Caki2 (cell line): ENCODE data around the gene UBA5. TPM values are rescaled to one million over a fixed set of nuclear protein-coding genes. Genes with fewer than 3 reads are reported as not detected.
"Not testable (repeated sequence)": the region's sequence is repeated elsewhere in the genome, so short reads cannot be mapped to it uniquely, and the experiment has no call there.

Experiments
- DNase-seq: peaks from one replicate; pipeline ENCODE4 v3.0.0-alpha.2; 2015; ENCODE audit warnings: low read depth
- in situ Hi-C: cut with HindIII; loops from 2 replicates; pipeline ENCODE4 v1.10.0; 2016; ENCODE audit warnings: low sequenced_read_pairs, low pct_unique_long_range_greater_than_20kb, mixed read lengths
- total RNA-seq: library from RNA; depleted of rRNA; stranded (reverse); fragments of >200 nt; shearing (Covaris generic); gene quantifications from 2 replicates; pipeline ENCODE4 v1.2.3, GENCODE V29; 2014; ENCODE audit warnings: low replicate concordance; rRNA removed

The UBA5 gene
- 10.4 and 34.0 TPM in 2 replicates for total RNA-seq

- in situ Hi-C loops: no loop called here
- DNase-seq: peak; percentile 76
Observed at GRCh38 chr3:132660052-132660810, at the start of gene UBA5. TSS of gene UBA5 (plus strand) at chr3:132660329. CDS start at chr3:132660538, 209 bp downstream.

GRCh38 chr3:132615301-132615700 is 44.8 kb upstream of the UBA5 start:
- DNase-seq, in situ Hi-C loops: not testable (repeated sequence)

GRCh38 chr3:132615881-132616280 is 44.2 kb upstream of the UBA5 start:
- in situ Hi-C loops: no loop called here
- no peak for DNase-seq

- in situ Hi-C loops: no loop called here
- DNase-seq: no peak
Observed at GRCh38 chr3:132616780-132617179, 43.3 kb upstream of the UBA5 start.

- in situ Hi-C loops: no loop called here
- no peak for DNase-seq
Observed at GRCh38 chr3:132622148-132622547, 38.0 kb upstream of the UBA5 start.

- DNase-seq: no peak
- in situ Hi-C loops: no loop called here
Observed at GRCh38 chr3:132622761-132623160, 37.4 kb upstream of the UBA5 start.

GRCh38 chr3:132623646-132624045 is 36.5 kb upstream of the UBA5 start:
- no peak for DNase-seq
- in situ Hi-C loops: no loop called here

GRCh38 chr3:132624790-132625189 is 35.3 kb upstream of the UBA5 start:
- in situ Hi-C loops: no loop called here
- no peak for DNase-seq

GRCh38 chr3:132625613-132626012 is 34.5 kb upstream of the UBA5 start:
- no peak for DNase-seq
- in situ Hi-C loops: no loop called here

GRCh38 chr3:132626955-132627354 is 33.2 kb upstream of the UBA5 start:
- no peak for DNase-seq
- in situ Hi-C loops: no loop called here

GRCh38 chr3:132628157-132628556 is 32.0 kb upstream of the UBA5 start:
- DNase-seq: no peak
- in situ Hi-C loops: no loop called here

GRCh38 chr3:132629928-132630327 is 30.2 kb upstream of the UBA5 start:
- in situ Hi-C loops: no loop called here
- DNase-seq: no peak

- in situ Hi-C loops: no loop called here
- no peak for DNase-seq
Observed at GRCh38 chr3:132630612-132631011, 29.5 kb upstream of the UBA5 start.

- in situ Hi-C loops: no loop called here
- no peak for DNase-seq
Observed at GRCh38 chr3:132635052-132635451, 25.1 kb upstream of the UBA5 start.

GRCh38 chr3:132637590-132637989 is 22.5 kb upstream of the UBA5 start:
- DNase-seq: no peak
- in situ Hi-C loops: no loop called here

GRCh38 chr3:132638706-132639105 is 21.4 kb upstream of the UBA5 start:
- no peak for DNase-seq
- in situ Hi-C loops: no loop called here

- in situ Hi-C loops, DNase-seq: not testable (repeated sequence)
Observed at GRCh38 chr3:132641427-132641826, 18.7 kb upstream of the UBA5 start.

- in situ Hi-C loops: no loop called here
- DNase-seq: peak; percentile 29
Observed at GRCh38 chr3:132641837-132642538, 18.1 kb upstream of the UBA5 start.

GRCh38 chr3:132642539-132642847 is 17.6 kb upstream of the UBA5 start:
- DNase-seq: no peak

GRCh38 chr3:132643366-132643765 is 16.8 kb upstream of the UBA5 start:
- in situ Hi-C loops: no loop called here
- no peak for DNase-seq

More at GRCh38 chr3:132642539-132642847, 17.6 kb upstream of the UBA5 start:
- in situ Hi-C loops: no loop called here
